ENCODE data around the gene FBXW7.
A peak's percentile ranks its signal among the peaks of the same experiment; 100 is the strongest.

The FBXW7 gene

DNA sequence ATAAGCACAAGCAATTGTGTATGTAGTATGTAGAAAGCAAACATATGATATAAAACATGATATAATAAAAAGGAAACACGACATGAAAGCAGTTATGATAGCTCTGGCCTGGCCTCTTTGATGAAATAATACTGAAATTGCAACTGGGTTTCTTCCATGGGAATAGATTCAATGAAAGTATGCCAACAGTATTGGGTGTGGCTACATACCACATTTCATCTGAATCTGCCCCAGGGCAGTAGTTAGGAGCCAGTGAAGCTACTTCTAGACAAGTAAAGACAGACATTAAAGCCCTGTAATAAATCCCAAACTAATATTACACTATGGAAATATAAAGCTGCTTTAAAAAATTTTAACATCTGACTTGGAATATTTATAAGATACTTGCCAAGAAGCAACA lies 207.3 kb downstream of the FBXW7 start:
- no peak for DNase-seq (ENCODE audit: low read depth in 2 of 2)

DNA sequence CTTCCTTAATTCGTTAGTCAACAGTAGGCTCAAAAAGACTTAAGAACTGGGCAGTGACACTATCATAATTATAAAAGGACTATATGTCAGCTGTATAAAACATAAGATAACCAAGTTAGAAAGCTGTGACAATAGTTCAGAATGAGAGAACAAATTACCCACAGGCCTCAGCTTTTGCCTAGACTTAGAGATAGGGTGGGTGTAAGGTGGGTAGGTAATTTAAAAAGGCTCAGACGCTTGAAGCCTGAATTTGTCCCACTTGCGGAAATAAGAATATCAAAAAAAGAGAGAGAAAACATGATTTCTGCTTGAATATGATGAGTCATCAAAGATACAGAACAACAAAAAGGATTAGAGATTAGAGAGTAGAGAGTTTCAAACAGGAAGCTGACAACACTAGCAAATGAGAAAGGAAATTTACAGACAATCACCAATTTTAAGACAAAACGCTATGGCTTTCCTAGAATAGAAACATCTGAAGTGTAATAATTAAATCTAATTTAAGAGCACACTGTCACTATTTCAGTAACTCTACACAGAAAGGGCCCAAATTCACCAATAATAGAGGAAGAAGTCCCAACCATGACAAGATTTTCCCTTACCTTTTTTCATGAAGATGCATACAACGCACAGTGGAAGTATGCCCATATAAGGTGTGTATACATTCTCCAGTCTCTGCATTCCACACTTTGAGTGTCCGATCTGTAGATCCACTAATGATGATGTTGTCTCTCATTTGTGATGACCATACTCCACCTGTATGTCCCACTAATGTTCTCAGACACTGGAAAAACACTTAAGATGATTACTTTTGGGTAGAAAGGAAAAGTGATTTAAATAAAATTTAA lies 208.1 kb downstream of the FBXW7 start:
- no peak for DNase-seq (ENCODE audit: low read depth in 2 of 2)

GRCh38 chr4:152325831-152326230 lies 210.1 kb downstream of the FBXW7 start:
- DNase-seq (ENCODE audit: low read depth in 2 of 2): no peak

- no peak for DNase-seq (ENCODE audit: low read depth in 2 of 2)
Observed at GRCh38 chr4:152323221-152323620, 212.7 kb downstream of the FBXW7 start.

GRCh38 chr4:152322656-152323055 lies 213.2 kb downstream of the FBXW7 start:
- no peak for DNase-seq (ENCODE audit: low read depth in 2 of 2)

- DNase-seq (ENCODE audit: low read depth in 2 of 2): no peak
Observed at GRCh38 chr4:152321923-152322322, 214.0 kb downstream of the FBXW7 start.

DNA sequence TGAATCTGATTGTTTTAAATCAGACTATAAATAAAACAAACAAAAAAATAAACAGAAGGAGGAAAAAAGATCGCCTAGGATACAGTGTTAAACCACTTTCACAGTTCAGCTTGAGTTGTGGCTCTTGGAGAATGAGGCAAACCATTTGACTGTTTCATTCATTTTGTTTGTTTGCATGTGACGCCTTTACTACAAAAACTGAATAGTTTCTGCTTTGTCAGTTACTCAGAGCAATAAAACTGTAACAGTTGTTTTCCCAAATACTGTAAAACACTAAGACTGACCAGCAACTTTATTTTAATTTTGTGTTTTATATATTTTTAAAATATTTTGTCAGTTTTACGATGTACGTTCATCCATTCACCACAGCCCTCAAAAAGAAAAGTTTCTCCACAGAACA lies 214.5 kb downstream of the FBXW7 start:
- DNase-seq (ENCODE audit: low read depth in 2 of 2): no peak

- peak in 1 of 2 experiments; percentile 13 for DNase-seq (ENCODE audit: low read depth in 2 of 2)
Observed at GRCh38 chr4:152316969-152317368, 218.9 kb downstream of the FBXW7 start.

DNA sequence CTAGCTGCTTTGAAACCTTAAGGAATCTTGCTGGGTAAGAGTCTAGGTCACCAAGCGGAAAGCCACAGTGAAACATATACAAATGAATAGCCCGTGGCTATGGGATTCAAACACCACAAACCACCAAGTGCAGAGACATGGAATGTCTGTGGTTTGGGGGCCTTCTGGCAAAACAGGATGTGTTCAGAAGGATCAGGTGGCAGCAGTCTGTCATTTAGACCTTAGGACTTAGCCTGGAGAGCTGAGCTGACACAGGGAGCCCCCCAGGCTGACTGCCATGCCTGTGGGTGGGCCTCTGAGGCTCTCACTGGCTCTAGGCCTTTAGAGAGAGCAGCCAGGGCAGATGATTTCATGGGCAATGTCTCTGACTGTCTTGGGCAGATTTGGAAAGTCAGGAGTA lies 225.6 kb downstream of the FBXW7 start:
- DNase-seq (ENCODE audit: low read depth in 2 of 2): peak; percentile 40 to 42

GRCh38 chr4:152309418-152309817 lies 226.5 kb downstream of the FBXW7 start:
- DNase-seq (ENCODE audit: low read depth in 2 of 2): no peak

DNA sequence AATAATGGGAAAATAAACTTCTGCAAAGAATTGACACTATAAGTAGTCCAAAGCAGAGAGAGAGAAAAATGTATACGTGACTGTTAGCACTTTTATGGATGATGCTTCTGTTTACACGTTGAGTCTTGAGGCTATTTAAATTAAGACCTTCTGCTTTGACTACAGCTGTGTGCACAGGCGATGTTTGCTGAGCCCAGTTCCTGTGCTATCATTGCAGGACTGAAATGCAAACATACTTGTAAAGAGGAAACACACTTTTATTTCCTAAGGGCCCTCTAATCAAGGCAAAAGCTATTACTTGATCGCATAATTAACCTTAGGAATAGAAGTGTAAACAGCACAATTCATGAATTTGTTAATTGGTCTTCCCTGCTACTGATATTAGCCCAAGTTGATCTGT lies 226.9 kb downstream of the FBXW7 start:
- DNase-seq (ENCODE audit: low read depth in 2 of 2): no peak

- no peak for DNase-seq (ENCODE audit: low read depth in 2 of 2)
Observed at GRCh38 chr4:152307669-152308068, 228.2 kb downstream of the FBXW7 start.

DNA sequence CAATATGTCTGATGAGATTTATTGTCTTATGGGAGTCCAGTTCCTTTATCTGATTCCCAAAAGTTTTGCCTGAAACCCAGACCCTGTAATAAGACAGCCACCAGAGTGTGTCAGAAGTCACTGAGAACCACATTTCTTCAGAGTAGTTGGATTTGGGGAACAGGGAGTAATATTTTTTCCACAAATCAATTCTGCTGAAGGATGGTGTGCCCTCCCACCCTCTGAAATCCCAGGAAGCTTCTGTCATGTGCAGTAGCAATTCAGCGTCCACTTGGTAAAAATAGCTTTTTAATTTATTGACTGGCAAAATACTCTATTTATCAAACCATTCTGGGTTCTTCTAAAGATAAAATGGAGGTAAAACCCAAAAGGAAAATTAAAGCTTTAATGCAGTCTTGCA lies 229.4 kb downstream of the FBXW7 start:
- DNase-seq (ENCODE audit: low read depth in 2 of 2): no peak

- no peak for DNase-seq (ENCODE audit: low read depth in 2 of 2)
Observed at GRCh38 chr4:152304220-152304619, 231.7 kb downstream of the FBXW7 start.

GRCh38 chr4:152301381-152301780 lies 234.5 kb downstream of the FBXW7 start:
- no peak for DNase-seq (ENCODE audit: low read depth in 2 of 2)

DNA sequence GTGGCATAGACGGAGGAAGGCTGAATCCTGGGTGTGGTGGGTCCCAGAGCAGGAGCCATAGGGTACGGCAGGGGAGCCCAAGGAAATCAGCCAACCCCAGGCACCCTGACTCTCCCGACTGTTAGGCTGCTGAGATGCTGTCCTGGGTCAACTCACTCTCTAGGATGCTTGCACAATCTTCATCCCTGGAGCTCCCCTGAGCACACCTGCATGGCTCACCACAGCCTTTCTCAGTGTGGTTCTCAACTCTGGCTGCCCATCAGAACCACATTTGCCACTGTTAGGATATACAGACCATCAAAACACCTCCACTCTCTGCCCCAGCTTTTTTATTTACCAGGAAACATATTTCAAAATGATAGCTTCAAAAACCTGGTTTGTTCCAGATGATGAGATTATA lies 236.3 kb downstream of the FBXW7 start:
- no peak for DNase-seq (ENCODE audit: low read depth in 2 of 2)

GRCh38 chr4:152296386-152296785 lies 239.5 kb downstream of the FBXW7 start:
- no peak for DNase-seq (ENCODE audit: low read depth in 2 of 2)

- DNase-seq (ENCODE audit: low read depth in 2 of 2): no peak
Observed at GRCh38 chr4:152294765-152295164, 241.1 kb downstream of the FBXW7 start.

DNA sequence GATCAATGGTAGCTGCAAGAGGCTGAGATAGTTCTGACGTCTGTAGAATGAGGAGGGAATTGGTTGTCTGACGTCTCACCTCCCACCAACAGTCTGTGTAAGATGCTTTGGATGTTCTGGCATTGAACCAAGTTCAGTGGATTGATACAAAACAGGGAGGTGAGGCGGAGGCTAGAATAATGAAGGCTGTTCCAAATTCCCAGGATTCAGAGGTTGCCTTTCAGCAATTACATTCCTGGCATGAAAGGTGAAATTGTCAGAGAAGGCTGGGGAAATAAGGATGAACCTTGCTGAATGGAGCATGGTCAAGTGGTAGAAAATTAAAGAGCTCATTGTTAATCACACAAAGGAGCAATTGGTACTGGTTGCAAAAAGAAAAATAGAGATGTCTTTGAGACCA lies 241.6 kb downstream of the FBXW7 start:
- no peak for DNase-seq (ENCODE audit: low read depth in 2 of 2)

DNA sequence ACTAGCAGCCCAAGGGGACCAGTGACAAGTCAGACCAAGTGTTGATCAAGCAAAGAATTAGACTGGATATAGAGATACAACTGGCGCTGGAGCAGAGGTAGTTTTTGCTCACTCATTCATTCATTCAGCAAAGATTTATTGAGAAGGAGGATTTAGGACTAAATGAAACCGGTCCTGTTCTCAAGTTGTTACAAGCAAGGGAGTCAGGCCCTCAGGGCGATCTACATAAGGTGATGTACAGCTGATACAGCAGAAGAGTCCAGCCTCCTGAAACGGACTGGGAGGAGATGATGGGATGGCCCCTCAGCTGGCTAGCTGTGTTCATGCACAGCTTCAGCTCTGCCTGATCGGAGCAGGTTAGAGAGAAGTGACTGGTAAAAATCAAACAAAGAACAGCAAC lies 242.4 kb downstream of the FBXW7 start:
- DNase-seq (ENCODE audit: low read depth in 2 of 2): no peak

- DNase-seq (ENCODE audit: low read depth in 2 of 2): no peak
Observed at GRCh38 chr4:152290366-152290921, 245.4 kb downstream of the FBXW7 start.

- DNase-seq (ENCODE audit: low read depth in 2 of 2): no peak
Observed at GRCh38 chr4:152289941-152290340, 246.0 kb downstream of the FBXW7 start.

DNA sequence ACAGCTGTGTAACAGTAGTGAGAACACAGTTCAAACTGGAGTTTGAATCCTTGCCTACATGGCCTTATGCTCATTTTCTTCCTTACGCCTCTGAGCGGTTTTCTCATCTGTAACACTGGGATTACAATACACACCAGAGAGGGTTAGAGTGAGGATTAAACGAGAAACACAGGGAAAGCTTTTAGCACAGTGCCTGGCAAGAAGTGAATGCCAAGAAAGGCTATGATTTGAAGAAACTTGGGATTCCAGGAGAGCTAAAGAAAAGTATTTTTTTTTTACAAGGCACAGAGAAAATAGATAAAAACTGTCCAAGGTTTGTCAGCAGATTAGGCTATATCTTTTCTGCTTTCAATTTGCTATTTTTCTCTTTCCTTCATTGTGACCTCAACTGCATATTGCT lies 246.4 kb downstream of the FBXW7 start:
- DNase-seq (ENCODE audit: low read depth in 2 of 2): no peak
